ENCODE results near the gene RHEB. TPM values are rescaled to one million over a fixed set of nuclear protein-coding genes. Genes with fewer than 3 reads are reported as not detected.

RHEB gene
- total RNA-seq, 1 donor from 2014 or later: 143 TPM

DNA sequence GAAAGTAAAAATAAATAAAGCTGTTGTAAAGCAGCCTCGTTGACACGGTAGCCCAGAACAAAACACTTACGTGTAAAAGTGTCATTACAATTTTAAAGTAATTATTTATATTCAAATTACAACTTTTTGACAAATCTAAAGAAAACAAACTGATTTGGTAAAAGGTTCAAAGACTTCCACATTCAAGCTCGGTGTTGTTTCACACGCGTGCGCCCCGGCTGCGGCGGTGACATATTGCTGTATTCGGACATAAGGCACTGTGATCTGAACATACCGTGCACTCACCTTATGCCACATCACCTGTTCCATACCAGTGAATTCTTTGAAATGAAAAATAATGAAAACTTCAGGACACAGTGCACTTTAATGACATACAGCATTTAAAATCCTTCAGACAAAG, 36.9 kb upstream of the RHEB start:
- Mint-ChIP-seq H3K4me3 (ENCODE audit: unreplicated experiment) (no peak overlapping the region), H3K9me3 (ENCODE audit: unreplicated experiment) (no peaks in the 10 kb centered on the region), H3K27ac (ENCODE audit: unreplicated experiment) (no peak overlapping the region), H3K4me1 (ENCODE audit: low read depth, unreplicated experiment) (peaks cover 14% of the 10 kb centered on the region), H3K27me3 (ENCODE audit: low read depth, unreplicated experiment) (no peaks in the 10 kb centered on the region), H3K36me3 (ENCODE audit: low read depth, unreplicated experiment) (peaks cover 19% of the 10 kb centered on the region)
- Histone ChIP-seq H3K9me3 (ENCODE audit: insufficient read depth, low read depth, low read length) (no peaks in the 10 kb centered on the region), H2AFZ (ENCODE audit: low read depth, low read length) (no peak overlapping the region), H3K36me3 (ENCODE audit: insufficient read depth, low read length) (peaks cover 22% of the 10 kb centered on the region), H3K4me3 (ENCODE audit: insufficient read depth, low read depth, low read length) (no peak overlapping the region), H3K4me1 (ENCODE audit: insufficient read depth, low read length) (peaks cover 3% of the 10 kb centered on the region), H3K27me3 (ENCODE audit: insufficient read depth, low read length) (no peaks in the 10 kb centered on the region), H3K27ac (ENCODE audit: low read depth, low read length) (no peak overlapping the region), H4K20me1 (ENCODE audit: insufficient read depth, low read length) (no peaks in the 10 kb centered on the region), H3K9ac (ENCODE audit: low read length) (no peak overlapping the region), H3K4me2 (ENCODE audit: low read length) (no peak overlapping the region), H3K79me2 (ENCODE audit: insufficient read depth, low read length) (no peaks in the 10 kb centered on the region)
- FAIRE-seq: no peak
- DNase-seq (ENCODE audit: low read depth): no peak
- no peak for TF ChIP-seq EZH2 (IDR thresholded peaks at IDR 0.05; ENCODE audit: insufficient read depth, low read length)
- TF ChIP-seq CTCF (IDR thresholded peaks at IDR 0.05; ENCODE audit: insufficient read depth, low read depth, low read length): no peak

- Histone ChIP-seq H3K9me3 (ENCODE audit: insufficient read depth, low read depth, low read length) (no peaks in the 10 kb centered on the region), H3K4me1 (ENCODE audit: insufficient read depth, low read length) (peaks cover 7% of the 10 kb centered on the region), H3K4me3 (ENCODE audit: insufficient read depth, low read depth, low read length) (no peak overlapping the region), H3K4me2 (ENCODE audit: low read length) (no peak overlapping the region), H3K9ac (ENCODE audit: low read length) (no peak overlapping the region), H3K36me3 (ENCODE audit: insufficient read depth, low read length) (peaks cover 8% of the 10 kb centered on the region), H3K79me2 (ENCODE audit: insufficient read depth, low read length) (no peaks in the 10 kb centered on the region), H2AFZ (ENCODE audit: low read depth, low read length) (no peak overlapping the region), H4K20me1 (ENCODE audit: insufficient read depth, low read length) (no peaks in the 10 kb centered on the region), H3K27ac (ENCODE audit: low read depth, low read length) (no peak overlapping the region), H3K27me3 (ENCODE audit: insufficient read depth, low read length) (no peaks in the 10 kb centered on the region)
- Mint-ChIP-seq H3K9me3 (ENCODE audit: unreplicated experiment) (no peaks in the 10 kb centered on the region), H3K4me1 (ENCODE audit: low read depth, unreplicated experiment) (peaks cover 11% of the 10 kb centered on the region), H3K36me3 (ENCODE audit: low read depth, unreplicated experiment) (no peaks in the 10 kb centered on the region), H3K27ac (ENCODE audit: unreplicated experiment) (no peak overlapping the region), H3K4me3 (ENCODE audit: unreplicated experiment) (no peak overlapping the region), H3K27me3 (ENCODE audit: low read depth, unreplicated experiment) (no peaks in the 10 kb centered on the region)
- TF ChIP-seq CTCF (IDR thresholded peaks at IDR 0.05; ENCODE audit: insufficient read depth, low read depth, low read length) (no peak), EZH2 (IDR thresholded peaks at IDR 0.05; ENCODE audit: insufficient read depth, low read length) (no peak)
- no peak for DNase-seq (ENCODE audit: low read depth)
- no peak for FAIRE-seq
These were observed 33.7 kb upstream of the RHEB start for GRCh38 chr7:151553356-151553755.

- no peak for TF ChIP-seq EZH2 (IDR thresholded peaks at IDR 0.05; ENCODE audit: insufficient read depth, low read length)
- TF ChIP-seq CTCF (IDR thresholded peaks at IDR 0.05; ENCODE audit: insufficient read depth, low read depth, low read length): no peak
- Histone ChIP-seq H3K79me2 (ENCODE audit: insufficient read depth, low read length) (no peaks in the 10 kb centered on the region), H3K27ac (ENCODE audit: low read depth, low read length) (no peak overlapping the region), H3K27me3 (ENCODE audit: insufficient read depth, low read length) (no peaks in the 10 kb centered on the region), H3K9ac (ENCODE audit: low read length) (no peak overlapping the region), H3K4me2 (ENCODE audit: low read length) (no peak overlapping the region), H2AFZ (ENCODE audit: low read depth, low read length) (no peak overlapping the region), H3K9me3 (ENCODE audit: insufficient read depth, low read depth, low read length) (no peaks in the 10 kb centered on the region), H3K4me3 (ENCODE audit: insufficient read depth, low read depth, low read length) (no peak overlapping the region), H3K36me3 (ENCODE audit: insufficient read depth, low read length) (peaks cover 4% of the 10 kb centered on the region), H4K20me1 (ENCODE audit: insufficient read depth, low read length) (no peaks in the 10 kb centered on the region), H3K4me1 (ENCODE audit: insufficient read depth, low read length) (peaks cover 7% of the 10 kb centered on the region)
- DNase-seq (ENCODE audit: low read depth): no peak
- Mint-ChIP-seq H3K36me3 (ENCODE audit: low read depth, unreplicated experiment) (no peaks in the 10 kb centered on the region), H3K27ac (ENCODE audit: unreplicated experiment) (no peak overlapping the region), H3K9me3 (ENCODE audit: unreplicated experiment) (no peaks in the 10 kb centered on the region), H3K4me3 (ENCODE audit: unreplicated experiment) (no peak overlapping the region), H3K4me1 (ENCODE audit: low read depth, unreplicated experiment) (peaks cover 7% of the 10 kb centered on the region), H3K27me3 (ENCODE audit: low read depth, unreplicated experiment) (peaks cover 2% of the 10 kb centered on the region)
- FAIRE-seq: no peak
These were observed 32.8 kb upstream of the RHEB start for GRCh38 chr7:151552352-151553028.

Measured in astrocyte (in vitro differentiated cells and primary cell).